GM21529 (cell line): ENCODE results near the gene ZNG1A.
"Not testable (repeated sequence)": the region's sequence is repeated elsewhere in the genome, so short reads cannot be mapped to it uniquely, and the experiment has no call there.

Source experiments
- ATAC-seq: cut with Tn5 transposase; IDR thresholded peaks from one replicate; pipeline ENCODE4 v1.9.1; 2021; ENCODE audit not compliant: unreplicated experiment

ZNG1A gene

DNA sequence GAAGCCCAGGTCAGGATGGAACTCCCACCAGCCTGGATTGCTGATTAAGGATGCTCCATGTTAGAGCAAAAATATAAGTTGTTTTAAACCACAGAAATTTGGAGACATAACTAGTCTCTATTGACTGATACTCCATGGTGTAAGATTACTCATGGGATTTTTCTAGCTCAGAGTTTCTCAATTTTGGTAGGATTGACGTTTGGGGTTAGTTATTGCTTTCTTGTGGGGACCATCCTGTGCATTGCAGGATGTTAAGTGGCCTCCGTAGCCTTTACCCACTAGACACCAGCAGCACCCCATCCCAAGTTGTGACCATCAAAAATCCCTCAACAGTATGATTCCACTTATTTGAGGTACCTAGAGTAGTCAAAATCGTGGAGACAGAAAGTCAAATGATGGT, 80.1 kb downstream of the ZNG1A start:
- not testable (repeated sequence) for ATAC-seq

DNA sequence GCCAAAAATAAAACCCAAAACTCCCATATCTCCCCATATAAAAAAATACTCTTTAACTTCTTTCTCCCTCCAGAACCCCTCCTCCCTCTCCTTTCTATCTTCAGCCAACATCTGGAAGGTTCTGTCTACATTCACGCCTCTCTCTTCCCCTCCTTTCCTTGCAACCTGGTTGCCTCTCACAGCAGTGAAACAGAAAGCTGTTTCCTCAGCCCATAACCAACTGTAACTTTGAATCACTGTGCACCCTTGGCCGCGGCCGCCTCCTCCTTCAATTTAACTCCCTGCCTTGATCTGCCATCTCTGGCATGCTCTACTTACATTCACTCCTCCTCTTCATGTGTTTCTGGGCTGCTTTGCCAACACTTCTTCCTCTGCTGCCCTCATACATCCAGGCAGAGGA, 83.9 kb downstream of the ZNG1A start:
- not testable (repeated sequence) for ATAC-seq

DNA sequence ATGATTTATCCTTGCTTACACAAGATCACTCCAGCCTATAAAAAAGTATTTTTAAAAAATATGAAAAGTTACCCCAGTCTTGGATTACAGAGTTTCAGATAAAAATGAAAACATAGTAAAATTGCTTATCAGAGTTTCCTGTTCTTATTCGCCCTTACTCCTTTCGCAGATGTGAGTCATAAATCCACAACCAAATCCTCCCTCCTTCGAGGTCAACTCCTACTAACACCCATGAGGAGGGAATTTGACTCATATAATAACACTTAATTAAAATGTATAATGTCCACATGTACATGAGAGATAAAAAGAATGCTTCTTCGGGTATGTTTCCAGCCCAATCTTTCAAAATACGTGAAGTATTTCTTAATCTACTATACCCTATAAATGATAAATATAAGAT, 84.5 kb downstream of the ZNG1A start:
- not testable (repeated sequence) for ATAC-seq

DNA sequence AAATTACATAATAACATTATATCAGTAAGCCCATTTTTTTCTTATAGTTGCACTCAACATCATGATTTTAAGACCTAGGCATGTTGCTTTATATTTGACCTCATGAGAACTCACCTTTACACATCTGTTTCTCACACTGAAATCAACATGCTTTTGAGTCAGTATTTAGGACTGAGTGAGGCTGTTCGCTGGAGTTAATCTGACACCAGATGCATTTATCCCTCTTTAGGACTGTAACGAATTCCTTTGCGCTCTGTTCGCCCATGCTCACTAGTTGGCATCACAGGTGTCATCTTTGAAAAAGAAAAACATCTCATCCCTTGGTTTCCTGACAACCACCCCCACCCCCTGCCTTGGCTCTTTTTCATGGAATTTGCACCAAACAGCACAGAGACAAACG, 84.9 kb downstream of the ZNG1A start:
- not testable (repeated sequence) for ATAC-seq

DNA sequence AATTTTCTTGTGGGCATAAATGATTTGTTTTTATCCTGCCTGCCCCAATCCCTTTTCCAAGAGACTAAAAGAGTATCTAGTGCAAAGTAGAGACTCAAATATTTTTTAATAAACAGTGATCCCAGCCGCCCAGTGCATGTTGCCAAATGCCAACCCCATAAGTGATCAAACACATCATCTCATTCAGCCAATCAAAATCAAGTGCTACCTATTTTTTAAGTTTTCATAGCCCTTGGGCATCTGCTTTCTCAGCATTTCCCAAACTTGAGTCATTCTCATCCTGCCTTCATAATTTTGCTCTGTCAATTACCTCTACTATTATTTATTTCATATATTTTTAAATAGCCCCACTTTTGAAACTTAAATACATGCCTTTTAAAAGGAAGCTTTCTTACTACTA, 88.0 kb downstream of the ZNG1A start:
- not testable (repeated sequence) for ATAC-seq

DNA sequence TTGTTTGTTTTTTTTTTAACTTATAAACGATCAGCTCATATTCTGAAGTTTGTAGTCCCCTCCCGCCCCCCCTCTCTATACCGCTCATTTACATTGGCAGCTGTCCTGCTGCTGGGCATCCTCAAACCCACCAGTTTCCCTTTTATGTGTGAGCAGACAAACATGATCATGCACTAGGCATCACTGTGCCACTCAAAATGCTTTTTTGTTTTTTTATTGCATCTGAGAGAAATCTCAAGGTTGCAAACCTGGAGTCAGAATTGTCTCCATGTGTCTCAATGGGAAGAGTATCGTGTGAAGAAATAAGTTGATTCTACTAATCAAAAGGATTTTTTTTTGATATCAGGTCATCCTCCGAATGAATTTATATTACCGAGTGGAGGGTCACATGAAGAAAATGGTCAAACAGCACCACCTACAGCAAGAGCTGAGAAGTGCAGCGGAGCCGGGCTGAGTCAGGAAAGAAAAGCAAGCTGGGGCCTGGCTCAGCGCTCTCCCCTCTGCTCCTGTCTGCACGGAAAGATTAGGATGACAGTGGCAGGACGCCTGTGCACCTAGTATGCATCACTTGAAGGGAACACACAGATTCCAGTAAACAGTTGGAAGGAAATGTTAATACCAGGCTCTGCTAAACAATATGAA, 90.3 kb downstream of the ZNG1A start:
- ATAC-seq: peak; percentile 83

DNA sequence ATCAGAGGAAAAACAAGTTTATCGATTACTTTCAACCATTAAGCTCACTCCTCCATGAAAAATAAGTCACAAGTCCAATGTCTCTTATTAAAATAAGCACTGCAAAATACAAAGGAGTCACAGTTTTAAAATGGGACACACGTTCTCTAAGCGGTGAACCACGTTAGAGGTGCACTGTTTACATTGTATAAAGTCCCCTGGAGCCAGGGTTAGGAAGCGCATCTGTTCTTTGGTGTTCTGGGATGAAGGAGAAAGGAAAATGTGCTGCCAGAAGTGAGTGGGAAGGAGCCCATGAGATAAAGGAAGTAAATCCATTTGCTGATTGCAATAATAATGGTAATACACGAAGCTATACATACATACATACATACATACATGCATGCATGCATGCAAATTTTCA, 91.0 kb downstream of the ZNG1A start:
- ATAC-seq: not testable (repeated sequence)

DNA sequence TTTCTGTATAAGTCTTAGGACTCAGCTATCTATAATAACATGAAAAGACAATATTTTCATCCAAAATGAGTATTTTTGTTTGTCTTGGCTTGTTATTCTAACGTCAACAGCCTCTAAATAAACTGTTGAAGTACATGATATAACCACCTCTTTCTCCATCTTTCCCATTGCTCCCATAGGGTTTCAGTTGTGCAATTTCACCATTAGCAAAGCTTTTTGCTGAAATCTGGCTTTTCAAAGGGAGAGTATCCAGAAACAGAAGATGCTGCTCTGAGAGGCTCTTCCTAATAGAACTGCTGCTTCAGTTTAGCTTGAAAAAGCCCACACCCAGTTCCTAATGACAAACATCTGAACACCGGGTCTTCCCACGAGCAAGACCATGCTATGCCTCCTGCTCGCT, 91.8 kb downstream of the ZNG1A start:
- ATAC-seq: not testable (repeated sequence)

DNA sequence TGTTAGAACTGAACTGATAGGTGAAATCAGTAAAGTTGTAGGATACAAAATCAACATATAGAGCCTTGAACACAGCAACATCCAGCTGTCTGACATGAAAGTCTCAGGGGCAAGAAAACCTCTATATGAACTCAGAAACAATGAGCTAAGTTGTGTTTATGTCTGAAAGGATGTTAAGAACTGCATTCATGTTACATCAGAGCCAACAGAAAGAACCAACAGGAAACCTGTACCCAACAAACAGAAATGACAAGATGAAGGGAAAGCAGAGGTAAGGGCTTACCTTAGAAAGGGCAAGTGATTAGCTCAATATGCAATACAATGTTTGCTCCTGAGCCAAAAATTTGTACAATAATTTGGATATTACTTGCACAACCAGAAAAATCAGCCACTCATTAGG, 92.2 kb downstream of the ZNG1A start:
- not testable (repeated sequence) for ATAC-seq

DNA sequence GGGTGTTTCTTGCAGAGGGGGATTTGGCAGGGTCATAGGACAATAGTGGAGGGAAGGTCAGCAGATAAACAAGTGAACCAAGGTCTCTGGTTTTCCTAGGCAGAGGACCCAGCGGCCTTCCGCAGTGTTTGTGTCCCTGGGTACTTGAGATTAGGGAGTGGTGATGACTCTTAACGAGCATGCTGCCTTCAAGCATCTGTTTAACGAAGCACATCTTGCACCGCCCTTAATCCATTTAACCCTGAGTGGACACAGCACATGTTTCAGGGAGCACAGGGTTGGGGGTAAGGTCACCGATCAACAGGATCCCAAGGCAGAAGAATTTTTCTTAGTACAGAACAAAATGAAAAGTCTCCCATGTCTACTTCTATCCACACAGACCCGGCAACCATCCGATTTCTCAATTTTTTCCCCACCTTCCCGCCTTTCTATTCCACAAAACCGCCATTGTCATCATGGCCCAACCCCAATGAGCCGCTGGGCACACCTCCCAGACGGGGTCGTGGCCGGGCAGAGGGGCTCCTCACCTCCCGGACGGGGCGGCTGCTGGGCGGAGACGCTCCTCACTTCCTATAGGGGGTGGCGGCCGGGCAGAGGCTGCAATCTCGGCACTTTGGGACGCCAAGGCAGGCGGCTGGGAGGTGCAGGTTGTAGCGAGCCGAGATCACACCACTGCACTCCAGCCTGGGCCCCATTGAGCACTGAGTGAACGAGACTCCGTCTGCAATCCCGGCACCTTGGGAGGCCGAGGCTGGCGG, 95.7 kb downstream of the ZNG1A start:
- not testable (repeated sequence) for ATAC-seq

DNA sequence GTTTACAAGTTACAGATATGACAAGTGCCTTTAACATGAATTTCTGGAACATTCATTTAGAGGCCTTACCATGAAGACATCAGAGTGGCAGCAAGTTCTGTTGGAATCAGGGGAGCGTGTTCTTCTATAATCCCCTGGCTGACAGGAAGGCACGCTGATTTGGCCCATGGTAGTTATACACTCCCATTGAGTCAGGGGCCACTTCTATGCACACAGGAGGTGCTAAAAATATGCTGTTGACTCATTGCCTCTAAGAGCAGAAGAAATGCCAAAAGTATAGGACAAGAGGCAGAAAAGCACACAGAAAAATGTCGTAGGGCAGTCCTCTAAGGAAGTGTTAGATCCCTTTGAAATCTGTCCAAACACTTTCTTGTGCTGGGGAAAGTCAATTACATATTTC, 100.5 kb downstream of the ZNG1A start:
- ATAC-seq: not testable (repeated sequence)

DNA sequence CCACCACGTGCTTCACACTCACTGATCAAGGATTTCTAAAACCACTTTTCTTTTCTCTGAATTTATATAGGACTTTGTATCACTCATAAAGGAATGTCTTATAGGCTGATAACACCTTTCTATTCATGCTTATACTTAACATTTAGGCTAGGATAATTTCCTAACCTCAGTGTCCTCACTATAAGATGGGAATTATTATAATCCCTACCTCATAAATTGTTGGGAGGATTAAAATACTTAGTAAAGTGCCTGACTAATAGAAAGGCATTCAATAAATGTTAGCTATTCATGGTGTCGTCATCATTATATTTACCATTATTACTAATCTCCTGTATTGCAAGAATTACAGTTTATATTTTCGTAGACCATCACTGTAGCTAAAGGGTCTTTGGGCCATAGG, 102.5 kb downstream of the ZNG1A start:
- ATAC-seq: not testable (repeated sequence)

DNA sequence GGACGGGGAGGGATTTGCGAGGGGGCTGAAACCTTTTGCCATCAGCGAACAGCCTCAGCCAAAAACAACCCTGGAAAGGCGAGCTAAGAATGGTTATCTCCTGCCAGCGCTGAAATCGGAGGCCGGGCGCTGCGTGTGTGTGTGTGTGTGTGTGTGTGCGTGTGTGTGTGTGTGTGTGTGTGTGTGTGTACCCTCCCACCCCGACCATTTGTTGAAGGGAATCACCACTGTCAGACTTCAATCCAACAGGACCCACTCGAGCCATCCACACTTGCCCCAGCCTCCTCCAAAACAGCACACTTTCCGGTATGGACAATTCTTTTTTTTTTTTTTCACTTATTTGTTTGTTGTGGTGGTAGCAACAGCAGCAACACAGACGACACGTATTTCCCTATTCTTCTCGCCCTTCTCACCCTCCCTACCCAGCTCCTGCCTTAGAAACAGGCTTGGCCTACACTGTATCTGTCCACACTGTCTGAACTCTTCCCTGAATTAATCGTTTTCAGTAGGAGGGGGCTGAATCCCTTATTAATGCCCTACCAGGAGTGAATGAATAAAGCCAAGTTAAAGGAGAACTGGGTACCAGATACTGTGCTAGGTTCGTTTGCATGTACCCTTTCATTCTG, 104.8 kb downstream of the ZNG1A start:
- ATAC-seq: not testable (repeated sequence)

DNA sequence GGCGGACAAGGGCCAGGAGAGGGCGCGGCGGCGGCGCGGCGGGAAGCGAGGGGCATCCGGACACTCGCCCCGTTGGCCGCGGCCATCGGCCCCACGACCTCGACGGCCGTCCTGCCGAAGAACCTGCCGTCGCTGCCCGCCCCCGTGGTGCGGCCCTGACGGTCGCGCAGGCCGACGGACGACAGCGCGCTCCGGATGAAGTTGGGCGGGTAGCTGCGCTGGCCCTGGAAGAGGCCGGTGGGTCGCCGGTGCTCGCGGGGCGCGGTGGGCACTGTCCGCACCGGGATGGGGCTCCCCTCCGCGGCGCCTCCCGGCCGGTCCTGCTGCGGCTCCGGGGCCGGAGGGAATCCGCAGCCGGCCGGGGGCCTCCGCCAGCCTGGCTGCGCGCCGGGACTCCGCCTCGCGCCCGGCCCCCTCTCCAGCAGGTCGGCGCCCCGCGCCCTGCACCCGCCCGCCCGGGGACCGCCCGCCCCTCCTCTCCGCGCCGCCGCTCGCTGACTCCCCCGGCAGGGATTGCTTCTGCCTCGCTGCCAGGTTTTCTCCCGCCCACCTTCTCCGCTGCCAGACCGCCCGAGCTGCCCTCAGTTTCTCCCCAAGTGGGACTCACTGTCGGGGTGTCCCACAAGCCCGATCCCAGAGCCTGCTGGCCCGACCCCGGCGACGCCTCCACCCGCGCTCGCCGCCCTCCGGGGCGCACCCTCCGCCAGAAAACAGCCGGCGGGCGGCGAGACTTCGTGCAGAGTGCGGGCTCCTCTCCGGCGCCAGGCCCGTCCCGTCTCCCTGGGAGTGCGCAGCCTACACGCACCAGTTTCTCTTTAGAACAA, 105.6 kb downstream of the ZNG1A start:
- ATAC-seq: not testable (repeated sequence)
